CD14-positive monocyte (primary cell): ENCODE data around the gene C16orf46. TPM values are rescaled to one million over a fixed set of nuclear protein-coding genes. Genes with fewer than 3 reads are reported as not detected.

Experiments
- DNase-seq, 3 donors: peaks; one replicate each; pipeline ENCODE4 v3.0.0-alpha.2; 2011 to 2022
- H2AFZ ChIP-seq: 2 replicates; pipeline ENCODE4 v1.6.0; 2012; ENCODE audit warnings: mild to moderate bottlenecking, low read depth, low read length, inconsistent platforms; ENCODE audit not compliant: insufficient read depth, poor library complexity, severe bottlenecking
- H3K27ac ChIP-seq, 2 donors: 1 replicate in 1 of 2; 2 replicates in 1 of 2; pipeline ENCODE4 v1.5.1; 2012 to 2013; ENCODE audit warnings: low read length in 2 of 2, control low read depth in 1 of 2, inconsistent platforms in 1 of 2, low read depth in 1 of 2, mild to moderate bottlenecking in 1 of 2
- H3K27me3 ChIP-seq, 2 donors: one replicate each; pipeline versions ENCODE4 v1.6.0 to v1.6.1; 2011 to 2013; ENCODE audit warnings: low read length in 2 of 2; ENCODE audit not compliant: control insufficient read depth in 2 of 2, insufficient read depth in 2 of 2
- H3K36me3 ChIP-seq, 2 donors: replicated peaks in 1 of 2; 1 replicate in 1 of 2; 2 replicates in 1 of 2; pipeline versions ENCODE4 v1.5.1 to v1.6.1; 2012 to 2013; ENCODE audit warnings: low read length in 2 of 2, control low read depth in 1 of 2, inconsistent platforms in 1 of 2, mild to moderate bottlenecking in 1 of 2; ENCODE audit not compliant: insufficient read depth in 2 of 2, control insufficient read depth in 1 of 2
- H3K4me1 ChIP-seq, 2 donors: 1 replicate in 1 of 2; 2 replicates in 1 of 2; pipeline versions ENCODE4 v1.5.1 to v1.6.1; 2012 to 2013; ENCODE audit warnings: low read length in 2 of 2, control low read depth in 1 of 2, inconsistent platforms in 1 of 2, mild to moderate bottlenecking in 1 of 2, moderate library complexity in 1 of 2; ENCODE audit not compliant: insufficient read depth in 2 of 2, control insufficient read depth in 1 of 2
- H3K4me2 ChIP-seq: replicated peaks from 2 replicates; pipeline ENCODE3; 2012; ENCODE audit warnings: low read length, moderate library complexity, mild to moderate bottlenecking; ENCODE audit not compliant: poor library complexity, severe bottlenecking; ENCODE audit errors: extremely low read depth
- H3K4me3 ChIP-seq, 3 experiments: fragments of 200-600 bp in 1 of 3; sonication (generic) in 1 of 3; replicated peaks in 1 of 3; 1 replicate in 2 of 3; 2 replicates in 1 of 3; pipeline ENCODE4 v1.5.1; 2011 to 2013; ENCODE audit warnings: low read length in 3 of 3, mild to moderate bottlenecking in 3 of 3, control low read depth in 2 of 3, low read depth in 2 of 3, inconsistent platforms in 1 of 3, moderate library complexity in 1 of 3
- H3K79me2 ChIP-seq: 2 replicates; pipeline ENCODE4 v1.6.0; 2012; ENCODE audit warnings: mild to moderate bottlenecking, control low read depth, inconsistent platforms, low read length, moderate library complexity; ENCODE audit not compliant: insufficient read depth
- H3K9ac ChIP-seq: 2 replicates; pipeline ENCODE4 v1.6.0; 2017; ENCODE audit warnings: low read length, mild to moderate bottlenecking; ENCODE audit not compliant: insufficient read depth, poor library complexity, severe bottlenecking
- H3K9me3 ChIP-seq, 2 donors: replicated peaks in 1 of 2; 1 replicate in 1 of 2; 2 replicates in 1 of 2; pipeline versions ENCODE4 v1.5.1 to v1.6.1; 2012 to 2013; ENCODE audit warnings: low read length in 2 of 2, control low read depth in 1 of 2; ENCODE audit not compliant: control insufficient read depth in 1 of 2, insufficient read depth in 1 of 2
- H4K20me1 ChIP-seq: 2 replicates; pipeline ENCODE4 v1.6.0; 2012; ENCODE audit warnings: mild to moderate bottlenecking, low read length, control low read depth, moderate library complexity; ENCODE audit not compliant: insufficient read depth
- H3K27ac Mint-ChIP-seq, 7 donors: one replicate each; pipeline ENCODE4 v1.8.0; 2020; ENCODE audit warnings: mild to moderate bottlenecking in 7 of 7, mixed read lengths in 7 of 7, moderate library complexity in 6 of 7, inconsistent platforms in 2 of 7
- H3K27me3 Mint-ChIP-seq, 3 donors: one replicate each; pipeline ENCODE4 v1.8.0; 2021 to 2022; ENCODE audit warnings: low read depth in 3 of 3, mild to moderate bottlenecking in 3 of 3, mixed read lengths in 3 of 3, moderate library complexity in 3 of 3, inconsistent platforms in 1 of 3
- H3K36me3 Mint-ChIP-seq, 2 donors: one replicate each; pipeline ENCODE4 v1.8.0; 2020; ENCODE audit warnings: mixed read lengths in 2 of 2, inconsistent platforms in 1 of 2, mild to moderate bottlenecking in 1 of 2
- H3K4me1 Mint-ChIP-seq: one replicate; pipeline ENCODE4 v1.8.0; 2020; ENCODE audit warnings: mild to moderate bottlenecking, mixed read lengths
- H3K4me3 Mint-ChIP-seq, 2 donors: one replicate each; pipeline ENCODE4 v1.8.0; 2020; ENCODE audit warnings: mild to moderate bottlenecking in 2 of 2, mixed read lengths in 2 of 2, moderate library complexity in 1 of 2
- H3K9me3 Mint-ChIP-seq, 7 donors: one replicate each; pipeline ENCODE4 v1.8.0; 2020 to 2022; ENCODE audit warnings: mixed read lengths in 7 of 7, mild to moderate bottlenecking in 6 of 7, moderate library complexity in 6 of 7, inconsistent platforms in 2 of 7
- WGBS: methylation state at CpG from one replicate; pipeline ENCODE4 v1.1.5; 2013; ENCODE audit warnings: missing lambda C conversion rate; ENCODE audit not compliant: insufficient coverage; 5-methylcytosine and 5-hydroxymethylcytosine counted together
- intact Hi-C, 2 donors: fragments of 100-400 bp; cut with micrococcal nuclease; formaldehyde crosslinking; loops; one replicate each; pipeline versions ENCODE4 v1.15.0 to v1.15.1; 2023
- polyA plus RNA-seq, 3 donors: library from polyadenylated mRNA; depleted of rRNA in 1 of 3; unstranded in 2 of 3; stranded (reverse) in 1 of 3; fragments of 300-500 nt in 2 of 3; fragments of >200 nt in 1 of 3; fragmentation: Illumina TruSeq in 2 of 3; gene quantifications; 1 replicate in 2 of 3; 2 replicates in 1 of 3; pipeline ENCODE4 v1.2.3, GENCODE V29; 2012 to 2021
- TF ChIP-seq, protein P1 (sequence below): fragments of 200-600 bp; IDR thresholded peaks from one replicate; pipeline ENCODE4 v1.8.0; 2022; ENCODE audit warnings: antibody characterized with exemption, mild to moderate bottlenecking

C16orf46 gene
- polyA plus RNA-seq, 3 donors = 0.37 to 0.42 TPM; not detected in 1

DNA sequence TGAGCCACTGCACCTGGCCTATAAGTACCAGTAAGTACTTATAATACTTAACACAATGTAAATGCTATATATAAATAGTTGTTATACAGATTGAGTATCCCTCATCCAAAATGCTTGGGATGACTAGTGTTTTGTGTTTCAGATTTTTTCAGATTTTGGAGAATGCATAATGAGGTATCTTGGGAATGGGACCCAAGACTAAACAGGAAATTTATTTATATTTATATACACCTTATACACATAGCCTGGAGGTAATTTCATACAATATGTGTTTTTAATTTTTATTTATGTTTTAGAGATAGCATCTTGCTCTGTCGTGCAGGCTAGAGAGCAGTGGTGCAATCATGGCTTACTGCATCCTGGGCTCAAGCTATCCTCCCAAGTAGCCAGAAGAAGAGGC is 28.9 kb upstream of the C16orf46 start:
- no peak overlapping the region for H3K27ac ChIP-seq
- peaks cover 4 to 13% (median 7%) of the 10 kb centered on the region in 3 donors for H3K27me3 Mint-ChIP-seq
- H2AFZ ChIP-seq = no peak overlapping the region
- H3K27me3 ChIP-seq = no peaks in the 10 kb centered on the region
- no peaks in the 10 kb centered on the region for H3K4me1 Mint-ChIP-seq
- no peaks in the 10 kb centered on the region for H3K36me3 ChIP-seq
- H3K4me3 ChIP-seq = no peak overlapping the region
- H3K79me2 ChIP-seq = no peaks in the 10 kb centered on the region
- H3K4me3 Mint-ChIP-seq = no peak overlapping the region
- no peak overlapping the region for H3K27ac Mint-ChIP-seq
- H3K9me3 Mint-ChIP-seq = peaks cover 0 to 2% (median 0%) of the 10 kb centered on the region in 7 donors
- H3K9ac ChIP-seq = no peak overlapping the region
- TF ChIP-seq, protein P1, sequence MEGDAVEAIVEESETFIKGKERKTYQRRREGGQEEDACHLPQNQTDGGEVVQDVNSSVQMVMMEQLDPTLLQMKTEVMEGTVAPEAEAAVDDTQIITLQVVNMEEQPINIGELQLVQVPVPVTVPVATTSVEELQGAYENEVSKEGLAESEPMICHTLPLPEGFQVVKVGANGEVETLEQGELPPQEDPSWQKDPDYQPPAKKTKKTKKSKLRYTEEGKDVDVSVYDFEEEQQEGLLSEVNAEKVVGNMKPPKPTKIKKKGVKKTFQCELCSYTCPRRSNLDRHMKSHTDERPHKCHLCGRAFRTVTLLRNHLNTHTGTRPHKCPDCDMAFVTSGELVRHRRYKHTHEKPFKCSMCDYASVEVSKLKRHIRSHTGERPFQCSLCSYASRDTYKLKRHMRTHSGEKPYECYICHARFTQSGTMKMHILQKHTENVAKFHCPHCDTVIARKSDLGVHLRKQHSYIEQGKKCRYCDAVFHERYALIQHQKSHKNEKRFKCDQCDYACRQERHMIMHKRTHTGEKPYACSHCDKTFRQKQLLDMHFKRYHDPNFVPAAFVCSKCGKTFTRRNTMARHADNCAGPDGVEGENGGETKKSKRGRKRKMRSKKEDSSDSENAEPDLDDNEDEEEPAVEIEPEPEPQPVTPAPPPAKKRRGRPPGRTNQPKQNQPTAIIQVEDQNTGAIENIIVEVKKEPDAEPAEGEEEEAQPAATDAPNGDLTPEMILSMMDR = no peak
- H3K4me2 ChIP-seq = no peak overlapping the region
- no peak for DNase-seq
- no peaks in the 10 kb centered on the region for H3K9me3 ChIP-seq
- no peaks in the 10 kb centered on the region for H3K36me3 Mint-ChIP-seq
- H3K4me1 ChIP-seq = no peaks in the 10 kb centered on the region
- no peaks in the 10 kb centered on the region for H4K20me1 ChIP-seq
- 86% methylated on average over 1 of the region's 1 CpG for WGBS
- intact Hi-C loops = no loop called here

DNA sequence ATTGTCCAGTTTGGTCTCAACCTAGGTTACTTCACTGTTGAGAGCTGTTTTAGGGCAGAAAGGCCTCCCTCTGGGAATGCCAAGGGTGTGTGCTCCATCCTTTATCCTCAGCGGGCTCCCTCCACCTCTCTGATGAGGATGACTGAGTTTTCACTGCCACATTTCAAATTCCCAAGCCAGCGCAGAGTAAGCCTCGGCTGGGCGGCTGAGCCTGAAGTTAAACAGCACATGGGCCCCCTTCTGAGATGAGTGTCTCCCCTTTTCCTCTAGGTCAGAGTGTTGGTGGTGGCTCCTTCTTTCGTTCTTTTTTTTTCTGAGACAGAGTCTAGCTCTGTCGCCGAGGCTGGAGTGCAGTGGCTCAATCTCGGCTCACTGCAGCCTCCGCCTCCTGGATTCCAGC is 24.7 kb upstream of the C16orf46 start:
- Histone ChIP-seq H3K4me1 (peaks cover 2 to 3% of the 10 kb centered on the region in 2 donors), H3K27me3 (no peaks in the 10 kb centered on the region), H4K20me1 (no peaks in the 10 kb centered on the region), H3K9ac (no peak overlapping the region), H3K36me3 (no peaks in the 10 kb centered on the region), H3K9me3 (no peaks in the 10 kb centered on the region), H3K4me2 (no peak overlapping the region), H3K79me2 (no peaks in the 10 kb centered on the region), H3K4me3 (no peak overlapping the region), H3K27ac (no peak overlapping the region), H2AFZ (no peak overlapping the region)
- WGBS = 92% methylated on average over 4 of the region's 9 CpGs
- no peak for DNase-seq
- Mint-ChIP-seq H3K4me3 (no peak overlapping the region), H3K27ac (no peak overlapping the region), H3K27me3 (peaks cover 3 to 9% (median 5%) of the 10 kb centered on the region in 3 donors), H3K9me3 (peaks cover 0 to 2% (median 0%) of the 10 kb centered on the region in 7 donors), H3K36me3 (no peaks in the 10 kb centered on the region), H3K4me1 (peaks cover 3% of the 10 kb centered on the region)
- TF ChIP-seq, protein P1 = no peak
- intact Hi-C loops = no loop called here
